ENCODE data around the gene ZNF616. TPM values are rescaled to one million over a fixed set of nuclear protein-coding genes. Genes with fewer than 3 reads are reported as not detected.

ZNF616 gene
- total RNA-seq, 1 donor from 2014 or later = 13.1 TPM

- no peak overlapping the region for H3K27ac ChIP-seq (ENCODE audit: low read depth, low read length)
- TF ChIP-seq EZH2 (IDR thresholded peaks at IDR 0.05; ENCODE audit: insufficient read depth, low read length) (no peak), CTCF (IDR thresholded peaks at IDR 0.05; ENCODE audit: insufficient read depth, low read depth, low read length) (no peak)
- H4K20me1 ChIP-seq (ENCODE audit: insufficient read depth, low read length) = peaks cover 13% of the 10 kb centered on the region
- no peak for FAIRE-seq
- H3K27me3 Mint-ChIP-seq (ENCODE audit: low read depth, unreplicated experiment) = no peaks in the 10 kb centered on the region
- no peaks in the 10 kb centered on the region for H3K4me1 ChIP-seq (ENCODE audit: insufficient read depth, low read length)
- H3K4me2 ChIP-seq (ENCODE audit: low read length) = no peak overlapping the region
- H3K9me3 Mint-ChIP-seq (ENCODE audit: unreplicated experiment) = peaks cover 79% of the 10 kb centered on the region
- H3K4me1 Mint-ChIP-seq (ENCODE audit: low read depth, unreplicated experiment) = no peaks in the 10 kb centered on the region
- H3K9me3 ChIP-seq (ENCODE audit: insufficient read depth, low read depth, low read length) = peaks cover 60% of the 10 kb centered on the region
- H3K27me3 ChIP-seq (ENCODE audit: insufficient read depth, low read length) = no peaks in the 10 kb centered on the region
- H3K27ac Mint-ChIP-seq (ENCODE audit: unreplicated experiment) = no peak overlapping the region
- no peak overlapping the region for H3K4me3 ChIP-seq (ENCODE audit: insufficient read depth, low read depth, low read length)
- peaks cover 44% of the 10 kb centered on the region for H3K36me3 ChIP-seq (ENCODE audit: insufficient read depth, low read length)
- no peak overlapping the region for H2AFZ ChIP-seq (ENCODE audit: low read depth, low read length)
- peaks cover 89% of the 10 kb centered on the region for H3K36me3 Mint-ChIP-seq (ENCODE audit: low read depth, unreplicated experiment)
- no peak overlapping the region for H3K4me3 Mint-ChIP-seq (ENCODE audit: unreplicated experiment)
- no peak for DNase-seq (ENCODE audit: low read depth)
- peaks cover 35% of the 10 kb centered on the region for H3K79me2 ChIP-seq (ENCODE audit: insufficient read depth, low read length)
- H3K9ac ChIP-seq (ENCODE audit: low read length) = no peak overlapping the region
Observed at GRCh38 chr19:52069653-52070052, 70.1 kb downstream of the ZNF616 start.

- H3K27me3 ChIP-seq (ENCODE audit: insufficient read depth, low read length) = no peaks in the 10 kb centered on the region
- DNase-seq (ENCODE audit: low read depth) (no peak), FAIRE-seq (no peak)
- peaks cover 87% of the 10 kb centered on the region for H3K9me3 Mint-ChIP-seq (ENCODE audit: unreplicated experiment)
- H3K4me3 ChIP-seq (ENCODE audit: insufficient read depth, low read depth, low read length) = no peak overlapping the region
- H3K36me3 Mint-ChIP-seq (ENCODE audit: low read depth, unreplicated experiment) = peaks cover 88% of the 10 kb centered on the region
- peaks cover 17% of the 10 kb centered on the region for H4K20me1 ChIP-seq (ENCODE audit: insufficient read depth, low read length)
- no peak overlapping the region for H3K27ac ChIP-seq (ENCODE audit: low read depth, low read length)
- H3K36me3 ChIP-seq (ENCODE audit: insufficient read depth, low read length) = peaks cover 46% of the 10 kb centered on the region
- no peak overlapping the region for H3K27ac Mint-ChIP-seq (ENCODE audit: unreplicated experiment)
- H3K4me2 ChIP-seq (ENCODE audit: low read length) = no peak overlapping the region
- H3K4me1 ChIP-seq (ENCODE audit: insufficient read depth, low read length) = no peaks in the 10 kb centered on the region
- no peak for TF ChIP-seq CTCF (IDR thresholded peaks at IDR 0.05; ENCODE audit: insufficient read depth, low read depth, low read length)
- no peak for TF ChIP-seq EZH2 (IDR thresholded peaks at IDR 0.05; ENCODE audit: insufficient read depth, low read length)
- H3K4me1 Mint-ChIP-seq (ENCODE audit: low read depth, unreplicated experiment) = no peaks in the 10 kb centered on the region
- H3K79me2 ChIP-seq (ENCODE audit: insufficient read depth, low read length) = peaks cover 28% of the 10 kb centered on the region
- peaks cover 75% of the 10 kb centered on the region for H3K9me3 ChIP-seq (ENCODE audit: insufficient read depth, low read depth, low read length)
- no peaks in the 10 kb centered on the region for H3K27me3 Mint-ChIP-seq (ENCODE audit: low read depth, unreplicated experiment)
- H3K4me3 Mint-ChIP-seq (ENCODE audit: unreplicated experiment) = no peak overlapping the region
- no peak overlapping the region for H2AFZ ChIP-seq (ENCODE audit: low read depth, low read length)
- H3K9ac ChIP-seq (ENCODE audit: low read length) = no peak overlapping the region
Observed at GRCh38 chr19:52066258-52066863, 73.4 kb downstream of the ZNF616 start.

- no peak overlapping the region for H2AFZ ChIP-seq (ENCODE audit: low read depth, low read length)
- no peak overlapping the region for H3K4me3 ChIP-seq (ENCODE audit: insufficient read depth, low read depth, low read length)
- Mint-ChIP-seq H3K9me3 (ENCODE audit: unreplicated experiment) (peaks cover 87% of the 10 kb centered on the region), H3K36me3 (ENCODE audit: low read depth, unreplicated experiment) (peaks cover 87% of the 10 kb centered on the region), H3K4me3 (ENCODE audit: unreplicated experiment) (no peak overlapping the region), H3K27ac (ENCODE audit: unreplicated experiment) (no peak overlapping the region), H3K27me3 (ENCODE audit: low read depth, unreplicated experiment) (no peaks in the 10 kb centered on the region), H3K4me1 (ENCODE audit: low read depth, unreplicated experiment) (no peaks in the 10 kb centered on the region)
- H3K4me2 ChIP-seq (ENCODE audit: low read length) = no peak overlapping the region
- H3K9ac ChIP-seq (ENCODE audit: low read length) = no peak overlapping the region
- FAIRE-seq = no peak
- no peak for DNase-seq (ENCODE audit: low read depth)
- H3K9me3 ChIP-seq (ENCODE audit: insufficient read depth, low read depth, low read length) = peaks cover 74% of the 10 kb centered on the region
- H3K27me3 ChIP-seq (ENCODE audit: insufficient read depth, low read length) = no peaks in the 10 kb centered on the region
- no peak for TF ChIP-seq CTCF (IDR thresholded peaks at IDR 0.05; ENCODE audit: insufficient read depth, low read depth, low read length)
- no peak for TF ChIP-seq EZH2 (IDR thresholded peaks at IDR 0.05; ENCODE audit: insufficient read depth, low read length)
- peaks cover 45% of the 10 kb centered on the region for H3K36me3 ChIP-seq (ENCODE audit: insufficient read depth, low read length)
- no peak overlapping the region for H3K27ac ChIP-seq (ENCODE audit: low read depth, low read length)
- H4K20me1 ChIP-seq (ENCODE audit: insufficient read depth, low read length) = peaks cover 9% of the 10 kb centered on the region
- H3K79me2 ChIP-seq (ENCODE audit: insufficient read depth, low read length) = peaks cover 23% of the 10 kb centered on the region
- no peaks in the 10 kb centered on the region for H3K4me1 ChIP-seq (ENCODE audit: insufficient read depth, low read length)
Observed at GRCh38 chr19:52065399-52065798, 74.3 kb downstream of the ZNF616 start.

Data from astrocyte (in vitro differentiated cells and primary cell).